Activated naive CD8-positive, alpha-beta T cell (primary cell): ENCODE measurements around the gene ADIPOR2.

Experiments used
- H3K27ac Mint-ChIP-seq: one replicate; pipeline ENCODE4 v1.8.0; 2021; ENCODE audit warnings: mixed read lengths
- H3K27me3 Mint-ChIP-seq: one replicate; pipeline ENCODE4 v1.8.0; 2021; ENCODE audit warnings: mixed read lengths
- H3K36me3 Mint-ChIP-seq: one replicate; pipeline ENCODE4 v1.8.0; 2021; ENCODE audit warnings: mixed read lengths
- H3K4me1 Mint-ChIP-seq: one replicate; pipeline ENCODE4 v1.8.0; 2021; ENCODE audit warnings: low read depth, mixed read lengths
- H3K4me3 Mint-ChIP-seq: one replicate; pipeline ENCODE4 v1.8.0; 2021; ENCODE audit warnings: mild to moderate bottlenecking, mixed read lengths
- H3K9me3 Mint-ChIP-seq: one replicate; pipeline ENCODE4 v1.8.0; 2021; ENCODE audit warnings: low read depth, mixed read lengths

The ADIPOR2 gene

GRCh38 chr12:1833596-1834028, 142.7 kb downstream of the ADIPOR2 start:
- H3K36me3 Mint-ChIP-seq: no peaks in the 10 kb centered on the region

GRCh38 chr12:1834186-1834925, 143.5 kb downstream of the ADIPOR2 start:
- H3K27ac Mint-ChIP-seq: no peak overlapping the region
- no peaks in the 10 kb centered on the region for H3K4me1 Mint-ChIP-seq
- peaks cover 12% of the 10 kb centered on the region for H3K27me3 Mint-ChIP-seq
- no peak overlapping the region for H3K4me3 Mint-ChIP-seq
- no peaks in the 10 kb centered on the region for H3K36me3 Mint-ChIP-seq
- no peaks in the 10 kb centered on the region for H3K9me3 Mint-ChIP-seq

More at GRCh38 chr12:1833596-1834028, 142.7 kb downstream of the ADIPOR2 start:
- Mint-ChIP-seq H3K9me3 (no peaks in the 10 kb centered on the region), H3K4me1 (no peaks in the 10 kb centered on the region), H3K27me3 (peaks cover 12% of the 10 kb centered on the region), H3K4me3 (no peak overlapping the region), H3K27ac (no peak overlapping the region)

- no peaks in the 10 kb centered on the region for H3K4me1 Mint-ChIP-seq
- H3K9me3 Mint-ChIP-seq: no peaks in the 10 kb centered on the region
- no peak overlapping the region for H3K4me3 Mint-ChIP-seq
- H3K27me3 Mint-ChIP-seq: peaks cover 12% of the 10 kb centered on the region
- no peak overlapping the region for H3K27ac Mint-ChIP-seq
- no peaks in the 10 kb centered on the region for H3K36me3 Mint-ChIP-seq
These were observed 144.6 kb downstream of the ADIPOR2 start for GRCh38 chr12:1835211-1836131.

- Mint-ChIP-seq H3K36me3 (no peaks in the 10 kb centered on the region), H3K27me3 (peaks cover 9% of the 10 kb centered on the region), H3K4me1 (no peaks in the 10 kb centered on the region), H3K4me3 (no peak overlapping the region), H3K27ac (no peak overlapping the region), H3K9me3 (no peaks in the 10 kb centered on the region)
These were observed 145.5 kb downstream of the ADIPOR2 start for GRCh38 chr12:1836241-1836803.

- Mint-ChIP-seq H3K27me3 (peaks cover 7% of the 10 kb centered on the region), H3K9me3 (no peaks in the 10 kb centered on the region), H3K4me3 (no peak overlapping the region), H3K4me1 (no peaks in the 10 kb centered on the region), H3K36me3 (no peaks in the 10 kb centered on the region), H3K27ac (no peak overlapping the region)
These were observed 146.1 kb downstream of the ADIPOR2 start for GRCh38 chr12:1836854-1837421.

GRCh38 chr12:1837541-1838204, 146.8 kb downstream of the ADIPOR2 start:
- H3K9me3 Mint-ChIP-seq: no peaks in the 10 kb centered on the region
- no peak overlapping the region for H3K4me3 Mint-ChIP-seq
- H3K4me1 Mint-ChIP-seq: no peaks in the 10 kb centered on the region
- H3K27ac Mint-ChIP-seq: no peak overlapping the region
- no peaks in the 10 kb centered on the region for H3K36me3 Mint-ChIP-seq
- peaks cover 4% of the 10 kb centered on the region for H3K27me3 Mint-ChIP-seq
